Prostate gland (tissue), 2 donors: ENCODE results near the gene OTUB2. TPM values are rescaled to one million over a fixed set of nuclear protein-coding genes. Genes with fewer than 3 reads are reported as not detected.

Experiments used
- DNase-seq: peaks from one replicate; pipeline ENCODE4 v3.0.0-alpha.2; 2019; ENCODE audit warnings: low spot score
- H3K27ac ChIP-seq, 2 donors: fragments of 200-600 bp; sonication (generic); 2 replicates each; pipeline ENCODE4 v1.5.1; 2017 to 2019
- H3K27me3 ChIP-seq: fragments of 200-600 bp; sonication (generic); replicated peaks from 2 replicates; pipeline ENCODE4 v1.5.1; 2019; ENCODE audit not compliant: insufficient read depth
- H3K36me3 ChIP-seq, 2 donors: fragments of 200-600 bp; sonication (generic); 1 replicate in 1 of 2; 2 replicates in 1 of 2; pipeline versions ENCODE4 v1.5.1 to v1.8.1; 2017 to 2019
- H3K4me1 ChIP-seq: fragments of 200-600 bp; sonication (generic); replicated peaks from 2 replicates; pipeline ENCODE4 v1.5.1; 2019
- H3K4me3 ChIP-seq, 2 donors: fragments of 200-600 bp; sonication (generic); 2 replicates each; pipeline ENCODE4 v1.5.1; 2017 to 2019
- H3K9me3 ChIP-seq: fragments of 200-600 bp; sonication (generic); 2 replicates; pipeline ENCODE4 v1.5.1; 2017
- CTCF ChIP-seq, 4 experiments: fragments of 200-600 bp in 2 of 4; fragments of 450-650 bp in 2 of 4; sonication (generic) in 2 of 4; IDR thresholded peaks; 1 replicate in 3 of 4; 2 replicates in 1 of 4; pipeline ENCODE4 v1.5.1; 2016 to 2019; ENCODE audit warnings: antibody characterized with exemption in 4 of 4, mild to moderate bottlenecking in 2 of 4, moderate library complexity in 2 of 4
- POLR2A ChIP-seq: fragments of 450-650 bp; IDR thresholded peaks from one replicate; pipeline ENCODE4 v1.6.1; 2016; ENCODE audit warnings: antibody characterized with exemption, mild to moderate bottlenecking
- POLR2AphosphoS5 ChIP-seq: sonication (generic); formaldehyde crosslinking; IDR thresholded peaks from one replicate; pipeline ENCODE4 v1.6.1; 2017; ENCODE audit warnings: antibody characterized with exemption
- WGBS: methylation state at CpG from one replicate; pipeline ENCODE4 v1.1.5; 2018; 5-methylcytosine and 5-hydroxymethylcytosine counted together
- intact Hi-C: fragments of 100-400 bp; cut with DNase I; formaldehyde crosslinking; loops from one replicate; pipeline ENCODE4 v1.14.2; 2022
- total RNA-seq, 2 donors: library from RNA; depleted of rRNA; stranded (reverse); fragments of >200 nt; gene quantifications; one replicate each; pipeline ENCODE4 v1.1.0, GENCODE V29; 2016

The OTUB2 gene
- total RNA-seq, 2 donors from 2014 or later = 1.5 to 3.0 TPM

GRCh38 chr14:94080621-94081385 is 54.7 kb downstream of the OTUB2 start, which contains the start of the genes DDX24 and IFI27L1:
TSS of gene DDX24 (minus strand) at chr14:94081202. CDS start at chr14:94079742, 1,460 bp downstream.
TSS of gene IFI27L1 (plus strand) at chr14:94081310. CDS start at chr14:94096938, 15,628 bp downstream.
- Histone ChIP-seq H3K27me3 (no peaks in the 10 kb centered on the region), H3K4me3 (peak within 1 kb of the TSS; percentile 93 to 96), H3K4me1 (peaks cover 16% of the 10 kb centered on the region), H3K9me3 (no peaks in the 10 kb centered on the region), H3K27ac (peak within 1 kb of the TSS; percentile 87 to 88), H3K36me3 (no peaks in the 10 kb centered on the region)
- DNase-seq = peak; percentile 97
- intact Hi-C loops = loop anchor here (5.0 kb wide), 1 partner anchor 46 kb away; the partner anchor contains the start of gene IFI27L2
- peak in 1 of 4 experiments; percentile 10 for TF ChIP-seq CTCF (IDR thresholded peaks at IDR 0.05)
- peak; percentile 98 for TF ChIP-seq POLR2A
- peak; percentile 97 for TF ChIP-seq POLR2AphosphoS5
- WGBS = under 1% methylated on average over 77 of the region's 77 CpGs

DNA sequence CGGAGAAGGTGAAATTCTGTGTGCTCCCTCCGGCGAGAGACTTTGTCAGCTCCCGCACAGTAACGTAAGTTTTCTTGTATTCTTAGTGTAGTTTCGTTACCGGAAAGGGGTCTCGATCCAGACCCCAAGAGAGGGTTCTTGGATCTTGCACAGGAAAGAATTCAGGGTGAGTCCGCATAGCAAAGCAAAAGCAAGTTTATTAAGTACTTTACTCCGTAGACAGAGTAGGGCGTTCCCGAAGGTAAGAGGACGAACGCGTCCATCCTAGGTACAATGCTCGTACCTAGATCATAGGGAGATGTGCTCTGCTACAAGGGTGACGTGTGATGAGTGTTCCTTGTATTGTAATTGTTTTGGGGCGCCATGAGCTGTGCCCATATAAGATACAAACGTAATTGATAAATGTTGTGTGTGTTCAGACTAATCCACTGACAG is 55.3 kb downstream of the OTUB2 start:
- H3K27ac ChIP-seq = peak overlapping the region; percentile 87 to 88
- WGBS = under 1% methylated on average over 19 of the region's 19 CpGs
- peaks cover 16% of the 10 kb centered on the region for H3K4me1 ChIP-seq
- H3K27me3 ChIP-seq = no peaks in the 10 kb centered on the region
- peak; percentile 10 for DNase-seq
- no peaks in the 10 kb centered on the region for H3K36me3 ChIP-seq
- TF ChIP-seq CTCF (IDR thresholded peaks at IDR 0.05) (no peak), POLR2AphosphoS5 (no peak), POLR2A (no peak)
- intact Hi-C loops = loop anchor here (5.0 kb wide), 1 partner anchor 46 kb away; the partner anchor contains the start of gene IFI27L2
- peak overlapping the region; percentile 93 to 96 for H3K4me3 ChIP-seq
- no peaks in the 10 kb centered on the region for H3K9me3 ChIP-seq

DNA sequence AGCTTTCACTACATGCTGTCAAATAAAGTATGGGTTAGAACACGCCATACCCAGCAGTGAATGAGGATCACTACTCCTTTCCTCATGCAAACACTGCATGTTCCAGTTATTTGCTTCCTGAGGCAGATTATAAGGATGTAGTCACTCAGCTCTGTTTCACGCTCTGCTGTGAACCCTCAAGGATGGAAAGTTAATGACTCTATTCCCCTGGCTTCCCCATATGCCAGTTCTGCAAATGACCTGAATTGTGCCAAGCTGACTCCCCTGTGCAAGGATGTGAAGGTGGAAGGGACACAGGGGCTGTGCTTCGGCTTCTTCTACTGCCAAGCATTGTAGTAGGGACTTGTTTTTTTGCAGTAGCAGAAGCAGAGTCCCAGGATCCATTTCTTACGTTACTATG is 61.8 kb downstream of the OTUB2 start:
- WGBS = 93% methylated on average over 4 of the region's 4 CpGs

GRCh38 chr14:94088516-94088915 is 62.4 kb downstream of the OTUB2 start:
- TF ChIP-seq POLR2A = no peak
- TF ChIP-seq POLR2AphosphoS5 = no peak
- no peak for TF ChIP-seq CTCF (IDR thresholded peaks at IDR 0.05)
- intact Hi-C loops = no loop called here
- H3K27me3 ChIP-seq = no peaks in the 10 kb centered on the region
- H3K27ac ChIP-seq = no peak overlapping the region
- H3K4me3 ChIP-seq = no peak overlapping the region
- 88% methylated on average over 5 of the region's 5 CpGs for WGBS
- H3K4me1 ChIP-seq = no peaks in the 10 kb centered on the region
- H3K36me3 ChIP-seq = no peaks in the 10 kb centered on the region
- no peak for DNase-seq
- no peaks in the 10 kb centered on the region for H3K9me3 ChIP-seq

More for the DNA sequence above, 61.8 kb downstream of the OTUB2 start:
- intact Hi-C loops = no loop called here
- H3K4me3 ChIP-seq = no peak overlapping the region
- H3K36me3 ChIP-seq = no peaks in the 10 kb centered on the region
- no peaks in the 10 kb centered on the region for H3K9me3 ChIP-seq
- TF ChIP-seq POLR2A (no peak), CTCF (IDR thresholded peaks at IDR 0.05) (no peak), POLR2AphosphoS5 (no peak)
- DNase-seq = no peak
- no peaks in the 10 kb centered on the region for H3K27me3 ChIP-seq
- H3K27ac ChIP-seq = no peak overlapping the region
- H3K4me1 ChIP-seq = no peaks in the 10 kb centered on the region
